ENCODE results near the gene SUPT20HL1. TPM values are rescaled to one million over a fixed set of nuclear protein-coding genes. Genes with fewer than 3 reads are reported as not detected.
"Not testable (repeated sequence)": the region's sequence is repeated elsewhere in the genome, so short reads cannot be mapped to it uniquely, and the experiment has no call there.

Gene SUPT20HL1
- total and polyA plus RNA-seq, 2 of the 4 experiments (the other 2 are of a cell fraction), result not detected

DNA sequence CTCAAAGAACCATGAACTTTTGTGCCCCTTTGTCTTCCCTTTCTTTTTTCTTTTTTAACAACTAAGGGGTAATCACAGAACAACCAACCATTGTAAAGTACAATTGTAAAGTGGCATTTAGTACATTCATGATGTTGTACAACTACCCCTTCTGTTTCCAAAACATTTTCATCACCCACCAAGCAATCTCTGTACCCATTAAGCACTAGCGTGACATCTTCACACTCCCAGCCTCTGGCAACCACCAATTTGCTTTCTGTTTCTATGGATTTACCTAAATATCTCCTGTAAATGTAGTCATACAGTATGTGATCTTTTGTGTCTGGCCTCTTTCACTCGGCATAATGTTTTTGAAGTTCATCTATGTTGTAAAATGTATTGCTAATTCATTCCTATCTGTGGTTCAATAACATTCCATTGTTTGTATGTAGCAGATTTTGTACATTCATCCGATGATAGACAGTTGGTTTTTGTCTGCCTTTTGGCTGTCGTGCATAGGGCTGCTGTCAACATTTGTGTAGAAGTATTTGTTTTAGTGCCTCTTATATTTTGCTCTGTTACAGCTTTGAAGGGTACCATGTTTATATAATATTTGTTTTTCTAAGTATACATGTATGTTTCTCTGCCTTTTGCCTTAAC lies 6.4 kb downstream of the SUPT20HL1 start:
- H3K9me3 ChIP-seq (ENCODE audit: control insufficient read depth, insufficient read depth, low read length); H2AK9ac ChIP-seq (replicated peaks; ENCODE audit: low read depth, low read length, poor library complexity); H3K9me1 ChIP-seq (ENCODE audit: insufficient read depth, low read length); BruUV-seq (replicated peaks); H4K91ac ChIP-seq (ENCODE audit: insufficient read depth, low read depth, low read length); H4K5ac ChIP-seq (ENCODE audit: low read depth, low read length); H2BK15ac ChIP-seq (ENCODE audit: low read depth, low read length); POLR2A ChIA-PET (ENCODE audit: unreplicated experiment); H4K20me1 ChIP-seq (ENCODE audit: insufficient read depth, low read length); H3K4me2 ChIP-seq (ENCODE audit: low read depth, low read length); dilution Hi-C loops (cut with HindIII; ENCODE audit: low sequenced_read_pairs, unreplicated experiment); H3K4me1 ChIP-seq (ENCODE audit: control insufficient read depth, insufficient read depth, low read length); H4K8ac ChIP-seq (ENCODE audit: low read depth in 2 of 2, low read length in 2 of 2); H3K27ac ChIP-seq (ENCODE audit: insufficient read depth, low read length); H3K23ac ChIP-seq (ENCODE audit: low read depth, low read length); H3K4ac ChIP-seq (ENCODE audit: low read depth, low read length); H2AFZ ChIP-seq (replicated peaks; ENCODE audit: low read length, poor library complexity); H3K36me3 ChIP-seq (ENCODE audit: control insufficient read depth, insufficient read depth, low read length); H2BK20ac ChIP-seq (ENCODE audit: low read depth, low read length); H3K56ac ChIP-seq (ENCODE audit: extremely low read depth, insufficient read depth, low read length); H3K9ac ChIP-seq (ENCODE audit: low read depth, low read length); H2AK5ac ChIP-seq (ENCODE audit: low read depth, low read length); H3K14ac ChIP-seq (replicated peaks; ENCODE audit: low read depth, low read length); in situ Hi-C loops (cut with MboI; ENCODE audit: low sequenced_read_pairs); ATAC-seq (ENCODE audit: low read depth); DNase-seq; intact Hi-C loops (cut with micrococcal nuclease); H3K4me3 ChIP-seq (ENCODE audit: insufficient read depth, low read depth, low read length); H3K27me3 ChIP-seq (ENCODE audit: control insufficient read depth, insufficient read depth, low read length); H3K18ac ChIP-seq (ENCODE audit: low read depth, low read length); H2BK5ac ChIP-seq (ENCODE audit: low read depth, low read length, poor library complexity, severe bottlenecking); H2BK120ac ChIP-seq (ENCODE audit: low read depth, low read length); H3K79me1 ChIP-seq (ENCODE audit: low read depth in 1 of 2, low read length in 2 of 2): not testable (repeated sequence)
- WGBS, 2 experiments (ENCODE audit: extremely low coverage in 2 of 2, insufficient read length in 1 of 2), result no CpG with 5 or more reads among the region's 4 CpGs
- CTCF ChIA-PET, result interaction anchor here (1.0 kb wide), 1 partner anchor 18 kb away, joined by 7 read pairs; no protein-coding TSS in a partner anchor

All from IMR-90 (cell line).